Kidney glomerular epithelial cell (primary cell): ENCODE measurements around the gene IER5.
"Not testable (repeated sequence)": the region's sequence is repeated elsewhere in the genome, so short reads cannot be mapped to it uniquely, and the experiment has no call there.

Experiments
- DNase-seq: peaks from one replicate; lab custom pipeline; 2025; lab: John Stamatoyannopoulos, UW

Gene IER5

DNA sequence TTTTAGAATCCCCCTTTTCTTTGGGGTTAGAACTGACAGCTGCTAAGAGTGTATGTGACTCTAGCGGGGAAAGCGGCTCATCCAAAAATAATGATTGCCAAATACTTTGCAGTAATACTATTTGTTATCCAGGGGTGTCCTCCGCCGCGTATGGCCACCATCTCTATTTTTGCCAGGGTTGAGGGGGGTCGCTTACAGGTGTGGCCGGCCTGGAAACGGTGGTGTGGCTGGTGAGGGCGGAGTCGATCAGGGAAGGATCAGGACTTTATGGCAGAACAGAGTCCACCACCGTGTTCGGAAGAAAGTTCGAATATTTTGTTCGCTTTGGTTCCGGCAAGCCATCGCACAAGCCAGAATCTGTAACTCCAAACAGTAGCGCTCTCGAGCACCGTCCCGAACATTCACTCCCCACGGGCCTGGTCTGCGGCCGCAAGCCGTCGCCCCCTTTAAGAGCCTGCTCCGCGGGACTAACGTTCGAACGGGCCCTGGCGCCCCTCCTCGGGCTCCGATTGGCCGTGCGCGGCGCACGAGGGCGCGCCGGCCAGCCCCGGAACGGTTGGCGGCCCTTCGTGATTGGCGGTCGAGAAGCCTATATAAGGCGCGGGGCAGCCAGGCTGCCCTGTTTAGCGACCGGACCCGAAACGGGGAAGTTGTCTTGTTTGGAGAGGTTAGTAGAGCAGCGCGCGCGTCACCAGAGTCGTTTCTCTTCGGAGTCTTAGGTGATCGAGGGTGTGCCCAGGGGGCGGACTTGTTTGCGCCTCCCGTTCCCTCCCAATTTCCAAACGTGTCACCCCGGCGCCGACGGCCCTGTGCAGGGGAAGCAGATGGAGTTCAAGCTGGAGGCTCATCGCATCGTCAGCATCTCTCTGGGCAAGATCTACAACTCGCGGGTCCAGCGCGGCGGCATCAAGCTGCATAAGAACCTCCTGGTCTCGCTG lies at the start of gene IER5:
TSS of gene IER5 (plus strand) at position 622 of the 938 bp plus-strand sequence. CDS start at position 825, 203 bp downstream.
- peak; percentile 91 for DNase-seq

DNA sequence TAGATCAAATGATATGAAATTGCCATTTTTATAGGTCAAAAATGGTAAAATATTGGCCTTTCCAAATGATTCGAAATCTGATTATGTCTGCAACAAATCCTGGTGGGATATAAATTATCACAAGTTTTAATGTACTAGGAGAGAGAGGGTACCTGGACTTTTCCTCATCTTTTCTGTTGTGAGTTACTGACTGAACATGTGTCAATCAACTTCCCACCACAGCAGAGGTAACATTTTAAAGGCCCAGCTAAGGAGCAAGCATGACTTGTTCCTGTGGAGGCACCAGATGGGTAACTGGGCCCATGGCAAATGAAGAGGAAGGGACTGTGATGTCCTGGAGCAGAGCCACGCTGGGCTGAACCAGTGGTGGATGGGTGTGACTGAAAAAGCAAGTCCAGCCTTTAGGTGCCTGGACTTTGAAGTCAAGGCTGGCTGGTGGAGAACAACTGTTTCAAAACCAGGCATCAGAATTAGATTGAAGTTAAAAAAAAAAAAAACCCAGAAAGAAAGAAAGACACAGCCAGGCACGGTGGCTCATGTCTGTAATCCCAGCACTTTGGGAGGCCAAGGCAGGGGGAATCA lies 48.1 kb upstream of the IER5 start:
- DNase-seq = no peak

DNA sequence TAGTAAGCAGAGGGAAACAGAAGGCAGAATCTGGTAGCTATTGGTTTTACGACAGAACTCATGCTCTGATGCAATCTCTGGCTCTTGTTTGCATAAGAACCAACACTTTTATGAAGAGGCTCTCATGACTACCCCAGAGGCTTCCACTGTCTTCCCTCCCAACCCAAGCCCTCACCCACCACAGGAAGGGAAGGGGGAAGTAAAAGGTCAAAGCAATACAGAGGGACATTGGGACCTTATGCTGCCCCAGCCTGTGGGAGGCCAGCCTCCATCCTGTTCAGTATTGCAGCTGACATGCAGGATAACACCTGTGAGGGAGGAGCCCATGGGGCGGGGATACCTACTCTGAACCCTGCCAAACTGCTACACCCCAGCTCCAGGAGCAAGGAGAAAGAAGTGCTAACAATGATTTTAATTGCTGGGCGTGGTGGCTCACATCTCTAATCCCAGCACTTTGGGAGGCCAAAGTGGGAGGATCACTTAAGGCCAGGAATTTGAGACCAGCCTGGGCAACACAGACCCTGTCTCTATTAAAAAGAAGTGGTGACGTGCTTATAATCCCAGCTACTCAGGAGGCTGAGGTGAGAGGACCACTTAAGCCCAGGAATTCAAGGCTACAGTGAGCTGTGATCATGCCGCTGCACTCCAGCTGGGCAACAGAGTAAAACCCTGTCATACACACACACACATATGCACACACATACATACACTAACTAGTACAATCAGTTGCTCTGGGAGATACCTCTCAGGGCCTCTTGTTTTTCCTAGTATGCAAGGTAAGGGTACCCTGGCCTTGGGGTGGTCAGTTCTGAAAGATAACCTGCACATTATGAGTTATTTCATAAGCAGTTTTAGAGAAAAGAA lies 45.2 kb upstream of the IER5 start:
- no peak for DNase-seq

DNA sequence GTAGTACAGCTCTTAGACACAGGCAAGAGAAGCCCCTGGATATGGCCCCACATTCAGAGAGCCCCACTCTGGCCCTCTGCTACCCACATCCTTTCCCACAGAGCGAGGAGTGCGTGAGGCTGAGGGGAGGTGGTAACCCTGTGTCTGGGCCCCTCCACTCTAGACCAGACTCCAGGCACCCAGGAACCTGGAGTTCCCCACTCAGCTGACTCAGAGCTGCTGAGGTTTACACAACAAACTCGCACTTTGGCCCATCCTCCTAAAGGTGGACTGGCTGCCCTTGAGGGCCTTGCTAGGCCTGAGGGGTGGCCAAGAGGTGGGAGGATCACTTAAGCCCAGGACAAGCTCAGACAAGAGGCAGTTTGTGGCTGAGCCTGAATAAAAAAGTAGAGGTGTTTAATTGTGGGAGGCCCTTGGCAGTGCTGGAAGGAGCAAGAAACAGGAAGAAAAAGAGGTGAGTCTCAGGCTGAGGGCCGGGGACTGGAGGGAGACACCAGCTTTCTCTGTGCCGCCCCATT lies 44.0 kb upstream of the IER5 start:
- DNase-seq = peak; percentile 12

DNA sequence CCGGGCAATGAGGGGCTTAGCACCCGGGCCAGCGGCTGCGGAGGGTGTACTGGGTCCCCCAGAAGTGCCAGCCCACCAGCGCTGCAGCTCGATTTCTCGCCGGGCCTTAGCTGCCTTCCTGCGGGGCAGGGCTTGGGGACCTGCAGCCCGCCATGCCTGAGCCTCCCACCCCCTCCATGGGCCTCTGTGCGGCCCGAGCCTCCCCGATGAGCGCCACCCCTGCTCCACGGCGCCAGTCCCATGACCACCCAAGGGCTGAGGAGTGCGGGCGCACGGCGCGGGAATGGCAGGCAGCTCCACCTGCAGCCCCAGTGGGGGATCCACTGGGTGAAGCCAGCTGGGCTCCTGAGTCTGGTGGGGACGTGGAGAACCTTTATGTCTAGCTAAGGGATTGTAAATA lies 42.6 kb upstream of the IER5 start:
- DNase-seq = not testable (repeated sequence)

DNA sequence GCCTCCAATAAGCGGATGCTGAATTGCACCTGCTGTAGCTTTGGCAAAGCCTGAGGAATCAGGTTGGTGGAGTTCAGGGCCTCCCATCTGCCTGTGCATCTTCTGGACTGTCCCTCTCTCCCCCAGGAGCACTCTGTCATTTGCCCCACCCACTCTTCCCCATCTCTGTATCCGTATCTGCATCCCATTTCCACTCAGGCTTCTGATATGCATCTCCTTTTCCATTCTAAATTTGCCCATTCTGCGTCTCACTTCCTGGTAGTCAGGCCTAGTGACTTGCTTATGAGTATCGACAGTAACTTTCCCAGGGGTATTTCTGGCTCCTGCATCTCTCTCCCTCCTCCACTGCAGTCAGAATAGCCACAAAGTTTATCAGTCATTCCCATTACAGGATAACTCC lies 39.1 kb upstream of the IER5 start:
- no peak for DNase-seq

DNA sequence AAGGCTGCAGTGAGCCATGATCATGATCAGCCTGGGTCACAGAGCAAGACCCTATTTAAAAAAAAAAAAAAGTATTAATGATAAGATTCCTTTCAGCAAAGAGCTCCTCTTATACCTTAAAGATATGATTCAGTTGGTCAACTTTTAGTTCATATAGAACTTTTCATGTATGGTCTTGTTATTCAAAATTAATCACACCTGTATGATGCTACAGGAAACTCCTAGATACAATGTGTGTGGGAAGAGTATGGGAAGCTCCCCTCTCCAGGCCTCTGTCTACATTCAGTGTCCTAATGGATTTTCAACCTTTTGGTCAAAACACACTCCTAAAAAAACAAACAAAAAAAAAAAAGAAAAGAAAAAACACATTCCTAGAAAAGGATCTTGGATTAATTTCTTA lies 37.6 kb upstream of the IER5 start:
- DNase-seq = no peak

DNA sequence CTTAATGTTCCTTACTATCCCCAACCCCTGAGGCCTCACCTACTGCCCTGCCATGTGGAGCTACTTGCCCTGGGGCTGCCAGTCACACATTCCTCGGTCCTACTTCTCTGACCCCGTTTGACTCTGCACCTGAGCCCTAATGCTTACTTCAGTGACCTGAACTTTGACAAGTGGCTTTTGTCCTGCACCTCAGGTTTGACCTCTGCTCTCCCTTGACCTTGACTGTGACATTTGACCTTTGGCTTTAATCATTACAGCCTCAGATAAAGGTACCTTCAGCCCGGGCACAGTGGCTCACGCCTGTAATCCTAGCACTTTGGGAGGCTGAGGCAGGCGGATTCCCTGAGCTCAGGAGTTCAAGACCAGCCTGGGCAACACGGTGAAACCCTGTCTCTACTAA lies 31.9 kb upstream of the IER5 start:
- no peak for DNase-seq

DNA sequence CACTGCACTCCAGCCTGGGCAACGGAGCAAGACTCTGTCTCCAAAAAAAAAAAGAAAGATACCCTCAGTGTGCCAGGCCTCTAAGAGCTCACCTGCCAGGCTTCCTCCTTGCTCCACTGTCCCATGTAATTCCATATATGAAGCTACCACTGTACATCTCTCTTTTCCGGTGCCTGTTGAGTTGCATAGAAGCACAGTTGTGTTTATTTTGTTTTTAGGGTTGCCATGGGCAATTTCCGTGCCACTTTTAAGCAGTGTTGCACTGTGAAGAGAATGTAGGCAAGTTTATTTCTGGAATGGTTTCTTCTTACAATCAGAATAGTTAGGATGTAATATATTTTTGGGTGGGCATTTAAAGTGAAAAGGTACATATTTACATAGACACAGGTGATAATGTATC lies 31.4 kb upstream of the IER5 start:
- no peak for DNase-seq

DNA sequence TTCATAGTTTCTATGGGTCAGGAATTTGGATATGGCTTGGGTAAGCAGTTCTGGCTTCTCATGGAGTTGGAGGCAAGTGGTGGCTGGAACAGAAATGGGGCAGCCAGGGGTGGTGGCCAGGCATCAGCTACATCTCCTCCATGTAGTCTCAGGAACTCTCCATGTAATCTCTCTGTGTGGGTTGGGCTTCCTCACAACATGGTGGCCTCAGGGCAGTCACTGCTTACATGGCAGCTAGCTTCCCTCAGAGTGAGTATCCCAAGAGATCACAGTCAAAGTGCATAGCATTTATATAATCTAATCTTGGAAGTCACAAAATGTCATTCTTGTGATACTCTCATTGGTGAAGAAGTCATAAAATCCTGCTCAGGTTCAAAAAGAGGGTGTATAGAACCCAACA lies 29.1 kb upstream of the IER5 start:
- no peak for DNase-seq

DNA sequence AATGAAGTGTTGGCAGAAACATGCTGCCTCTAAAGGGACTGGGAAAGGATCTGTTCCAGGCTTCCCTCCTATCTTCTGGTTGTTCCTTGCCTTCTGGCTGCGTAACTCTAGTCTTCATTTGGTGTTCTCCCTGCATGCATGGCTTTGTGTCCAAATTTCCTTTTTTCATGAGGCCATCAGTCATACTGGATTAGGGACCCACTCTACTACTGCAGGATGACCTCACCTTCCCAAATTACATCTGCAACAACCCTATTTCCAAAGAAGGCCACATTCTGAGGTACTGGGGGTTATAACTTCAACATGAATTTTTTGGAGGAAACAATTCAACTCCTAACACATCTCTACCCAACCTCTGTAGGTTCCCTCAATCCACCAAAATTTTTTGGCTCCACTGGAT lies 28.4 kb upstream of the IER5 start:
- no peak for DNase-seq

DNA sequence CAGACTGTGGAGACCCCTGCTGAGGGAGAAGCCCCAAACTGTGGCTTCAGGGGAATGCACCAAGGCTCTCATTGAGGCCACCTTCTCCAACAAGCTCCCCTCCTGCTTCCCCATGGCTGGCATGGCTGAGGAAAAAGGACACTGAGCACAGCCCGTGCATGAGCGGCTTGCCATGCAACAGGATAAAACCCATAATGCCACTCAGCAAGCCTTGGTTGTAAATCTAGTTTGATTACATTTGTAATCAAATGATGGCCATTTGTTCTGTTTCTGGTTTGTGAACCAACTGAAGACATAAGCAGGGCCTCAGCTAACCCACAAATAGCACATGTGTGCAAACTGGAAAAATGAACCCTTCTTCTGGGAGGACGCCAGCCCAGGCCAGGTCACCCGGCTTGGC lies 27.6 kb upstream of the IER5 start:
- not testable (repeated sequence) for DNase-seq

DNA sequence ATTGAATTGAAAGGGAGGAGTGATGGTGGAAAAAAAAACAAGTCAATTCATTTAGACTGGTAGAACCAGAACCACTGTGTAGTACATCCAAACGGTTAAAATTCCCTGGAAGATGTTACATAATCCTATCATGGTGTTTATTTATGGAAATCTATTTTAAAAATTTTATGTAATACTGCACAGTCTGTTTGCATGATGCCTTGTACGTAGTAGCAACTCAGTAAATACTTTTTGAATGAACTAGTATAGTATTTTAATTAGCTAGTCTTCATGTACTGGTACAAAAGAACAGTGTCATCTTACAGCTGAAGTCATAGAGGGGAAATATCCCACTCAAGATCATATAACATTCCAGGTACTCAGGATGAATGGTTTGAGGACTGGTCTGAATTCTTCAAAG lies 27.0 kb upstream of the IER5 start:
- DNase-seq = no peak

DNA sequence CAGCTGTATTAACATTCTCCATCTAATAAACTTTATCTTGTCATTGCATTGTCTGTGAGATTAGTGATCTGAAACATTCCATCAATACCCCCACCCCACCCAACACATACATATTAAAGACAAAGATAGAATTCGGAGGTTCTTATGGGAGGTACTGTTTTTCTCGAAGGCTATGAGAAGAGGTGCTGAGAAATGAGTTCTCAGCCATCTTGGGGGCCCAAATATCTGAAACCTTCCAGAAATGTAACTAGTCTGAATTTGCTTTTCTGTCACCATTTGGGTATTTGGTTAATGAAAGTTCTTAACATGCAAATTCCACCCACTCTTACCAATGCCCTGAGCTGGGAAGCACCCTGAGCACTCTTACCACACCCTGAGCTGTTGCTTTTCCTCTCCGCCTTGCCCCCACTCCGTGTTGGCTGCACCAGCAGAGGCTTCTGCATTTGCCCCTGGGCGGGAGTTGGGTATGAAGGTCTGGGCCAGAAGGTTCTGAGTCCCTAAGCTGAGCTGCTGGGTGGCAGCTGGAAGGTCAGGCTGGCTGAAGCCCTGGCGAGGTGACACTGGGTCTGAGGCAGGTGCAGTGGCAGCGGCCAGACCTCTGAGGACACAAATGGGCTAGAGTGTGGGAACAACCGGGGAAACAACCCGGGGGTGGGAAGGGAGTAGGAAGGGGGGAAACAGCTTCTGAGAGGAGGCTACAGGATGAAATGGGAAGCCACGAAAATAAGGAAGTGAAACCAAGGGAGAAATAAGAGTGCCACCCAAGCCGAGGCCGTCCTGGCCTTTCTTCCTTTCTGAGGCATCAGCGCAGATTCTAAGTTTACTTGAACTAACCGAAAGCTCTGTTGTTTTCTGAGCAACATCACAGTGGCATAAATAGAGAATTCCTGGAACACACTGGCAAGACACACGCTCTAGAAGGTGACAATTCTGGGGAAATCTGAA lies 26.3 kb upstream of the IER5 start:
- DNase-seq = no peak

DNA sequence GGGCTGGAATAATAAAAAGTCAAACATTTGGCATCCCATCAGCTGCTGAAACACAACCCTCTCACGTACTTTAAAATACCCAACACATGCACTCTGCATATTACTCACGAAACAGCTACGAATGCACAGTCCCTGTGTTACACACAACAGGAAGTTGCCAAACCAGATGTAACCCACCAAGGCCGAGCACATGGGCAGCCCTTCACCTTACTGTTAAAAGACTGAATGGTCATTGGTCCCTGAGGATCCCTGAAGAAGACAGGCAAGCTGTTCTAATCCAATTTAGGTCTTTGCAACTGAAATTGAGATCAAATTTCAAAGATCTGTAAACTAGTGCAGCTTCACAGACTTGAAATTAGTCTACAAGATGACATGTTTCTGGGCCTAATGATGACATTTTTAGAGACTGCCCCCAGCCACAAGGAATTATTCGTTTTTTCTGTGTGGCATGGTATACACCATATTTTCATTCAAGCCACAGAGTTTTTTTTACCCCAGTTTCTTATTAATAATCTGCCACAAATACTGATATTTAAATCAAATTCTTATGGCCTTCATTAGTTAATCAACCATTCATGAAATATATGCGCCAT lies 25.6 kb upstream of the IER5 start:
- DNase-seq = no peak

DNA sequence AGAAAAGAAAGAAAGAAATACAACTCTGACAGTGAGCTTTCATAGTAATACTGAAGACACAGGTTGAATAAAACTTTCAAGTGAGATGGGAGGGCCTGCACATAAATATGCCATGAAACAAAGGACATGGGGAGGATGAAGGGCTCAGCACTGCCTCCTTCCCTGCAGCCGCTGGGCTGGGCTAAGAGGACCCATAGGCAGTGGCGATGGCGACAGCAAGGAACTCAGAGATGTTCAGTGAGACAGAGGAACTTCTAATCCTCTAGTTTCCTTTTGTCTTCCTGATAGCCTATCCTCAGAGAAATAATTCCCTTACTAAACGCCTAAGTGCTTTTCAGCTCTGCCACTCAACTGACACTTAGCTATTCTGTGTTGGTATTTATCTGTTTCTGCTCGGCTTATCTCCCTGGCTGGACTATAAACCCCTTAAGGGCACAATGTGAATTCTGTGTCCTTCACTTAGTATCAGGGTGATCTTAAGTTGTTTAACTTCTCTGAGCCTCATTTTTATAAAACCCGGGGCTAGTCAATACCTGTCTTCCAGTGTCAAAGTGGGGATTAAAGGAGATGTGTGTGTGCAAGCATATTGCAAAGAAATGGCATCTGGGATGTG lies 24.4 kb upstream of the IER5 start:
- no peak for DNase-seq

DNA sequence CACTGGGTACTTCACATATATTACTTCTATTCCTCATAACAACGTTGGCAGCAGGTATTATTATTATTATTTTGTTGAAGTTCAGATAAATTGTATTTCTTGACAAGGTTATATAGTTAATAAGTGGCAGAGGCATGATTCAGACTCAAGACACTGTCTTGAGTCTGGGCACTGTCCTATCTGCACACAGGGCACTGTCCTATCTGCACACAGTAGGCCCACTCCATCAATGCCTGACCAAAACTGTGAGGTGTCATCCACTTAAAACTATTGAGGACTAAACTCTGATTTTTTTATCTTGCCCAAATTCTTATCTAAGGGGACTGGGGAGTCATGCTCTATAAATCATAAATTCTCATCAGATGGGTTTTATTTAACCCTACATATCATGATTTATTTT lies 23.8 kb upstream of the IER5 start:
- DNase-seq = no peak

DNA sequence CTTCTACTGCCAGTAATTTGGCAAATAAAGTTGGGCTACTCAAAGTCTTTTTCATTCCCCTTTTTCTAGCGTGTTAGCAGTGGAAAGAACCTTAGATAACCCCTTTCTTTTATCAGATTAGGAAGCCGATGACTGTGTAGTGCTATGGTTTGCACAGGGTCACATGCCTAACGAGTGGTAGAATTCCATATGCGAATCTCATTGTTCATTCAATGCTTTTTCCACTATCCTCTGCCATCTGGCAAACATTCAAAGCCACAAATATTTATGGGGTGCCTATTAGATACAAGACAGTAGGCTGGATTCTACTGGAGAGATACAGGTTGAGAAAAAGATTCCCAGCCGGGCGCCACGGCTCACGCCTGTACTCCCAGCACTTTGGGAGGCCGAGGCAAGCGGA lies 14.9 kb upstream of the IER5 start:
- DNase-seq = peak; percentile 37

DNA sequence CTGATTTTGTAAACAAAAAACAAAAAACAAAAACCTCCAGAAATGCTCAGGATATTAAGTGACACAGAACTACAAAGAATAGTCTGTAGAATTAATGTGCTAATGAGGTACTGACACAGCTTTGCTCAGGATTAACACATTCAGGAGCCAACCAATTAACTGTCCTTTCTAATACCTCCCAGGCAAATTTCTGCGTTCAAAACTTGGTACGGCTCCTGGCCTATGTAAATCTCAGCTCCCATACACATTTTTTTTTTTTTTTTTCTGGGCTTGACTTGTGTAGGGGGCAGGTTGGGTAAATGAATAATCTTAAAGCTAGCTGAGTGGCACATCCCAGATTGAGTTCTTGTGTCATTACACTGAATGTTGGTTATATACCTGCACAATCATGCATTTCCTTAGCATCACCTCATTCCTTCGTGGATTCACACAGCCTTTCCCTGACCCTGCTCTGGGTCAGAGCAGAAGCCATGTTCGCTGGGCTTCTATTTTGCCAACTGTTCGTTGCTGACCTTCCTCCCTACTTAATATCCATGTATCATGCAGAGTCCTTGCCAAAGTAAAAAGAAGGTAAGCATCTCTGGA lies 12.6 kb upstream of the IER5 start:
- DNase-seq = no peak

DNA sequence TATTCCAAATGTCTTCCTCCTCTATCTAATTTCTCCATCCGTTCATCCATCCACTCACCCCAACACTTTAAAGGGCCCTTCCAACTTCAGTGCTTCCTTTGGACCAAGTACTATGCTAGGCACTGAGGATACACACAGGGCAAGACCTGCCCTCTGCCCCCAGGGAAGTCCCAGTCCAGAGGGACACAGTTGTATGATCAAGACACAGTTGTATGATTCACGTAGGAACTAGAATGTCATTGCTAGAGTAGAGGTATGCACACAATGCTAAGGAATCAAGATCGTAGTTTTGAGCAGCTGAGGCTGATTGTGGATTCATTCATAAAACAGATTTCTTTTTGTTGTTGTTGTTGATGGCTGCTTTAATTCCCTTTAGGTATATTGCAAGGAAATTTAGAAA lies 11.6 kb upstream of the IER5 start:
- no peak for DNase-seq
